GM18951 (cell line): ENCODE measurements around the gene LPAR3.

Source experiments
- POLR2A ChIP-seq: IDR thresholded peaks from 4 replicates; pipeline ENCODE4 v1.6.1; 2011; ENCODE audit warnings: mild to moderate bottlenecking; ENCODE audit not compliant: insufficient read length, insufficient read depth; ENCODE audit errors: extremely low read depth
- in situ Hi-C: fragments of 300-500 bp; cut with MboI; formaldehyde crosslinking; loops from one replicate; pipeline ENCODE4 v1.12.0; 2022; ENCODE audit warnings: low sequenced_read_pairs, mixed read lengths, inconsistent platforms; ENCODE audit not compliant: unreplicated experiment

The LPAR3 gene

GRCh38 chr1:84888753-84889152 lies 4.3 kb downstream of the LPAR3 start:
- no peak for TF ChIP-seq POLR2A
- in situ Hi-C loops, result no loop called here

DNA sequence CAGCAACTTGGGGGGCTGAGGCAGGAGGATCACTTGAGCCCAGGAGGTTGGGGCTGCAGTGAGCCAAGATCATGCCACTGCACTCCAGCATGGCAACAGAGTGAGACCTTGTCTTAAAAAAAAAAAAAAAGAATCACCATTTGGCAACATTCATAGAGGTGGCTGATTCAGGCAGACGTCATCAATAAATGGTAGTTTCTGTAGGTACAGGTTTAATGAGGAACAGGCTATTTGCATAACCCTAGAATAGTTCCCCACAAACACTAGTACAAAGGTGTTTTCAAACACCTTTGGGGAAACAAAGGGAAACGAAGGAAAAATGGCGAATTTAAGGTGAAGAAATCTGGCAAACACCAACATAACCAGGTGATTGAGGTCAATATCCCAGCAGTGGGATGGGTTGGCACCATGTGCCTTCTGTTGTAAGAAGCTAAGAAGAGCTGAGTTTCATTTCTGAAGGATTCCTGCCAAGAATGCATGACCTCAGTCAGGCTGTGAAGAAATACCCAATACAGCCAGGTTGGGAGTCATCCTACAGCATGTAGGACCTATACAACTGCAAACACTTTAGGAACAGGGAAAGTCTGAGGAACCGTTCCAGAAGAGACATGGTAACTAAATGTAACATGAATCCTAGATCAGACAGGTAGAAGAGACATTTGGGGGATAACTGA lies 5.6 kb downstream of the LPAR3 start:
- no peak for TF ChIP-seq POLR2A
- in situ Hi-C loops, result no loop called here

- no peak for TF ChIP-seq POLR2A
- in situ Hi-C loops, result no loop called here
Measured at GRCh38 chr1:84885469-84885868, 7.5 kb downstream of the LPAR3 start.

DNA sequence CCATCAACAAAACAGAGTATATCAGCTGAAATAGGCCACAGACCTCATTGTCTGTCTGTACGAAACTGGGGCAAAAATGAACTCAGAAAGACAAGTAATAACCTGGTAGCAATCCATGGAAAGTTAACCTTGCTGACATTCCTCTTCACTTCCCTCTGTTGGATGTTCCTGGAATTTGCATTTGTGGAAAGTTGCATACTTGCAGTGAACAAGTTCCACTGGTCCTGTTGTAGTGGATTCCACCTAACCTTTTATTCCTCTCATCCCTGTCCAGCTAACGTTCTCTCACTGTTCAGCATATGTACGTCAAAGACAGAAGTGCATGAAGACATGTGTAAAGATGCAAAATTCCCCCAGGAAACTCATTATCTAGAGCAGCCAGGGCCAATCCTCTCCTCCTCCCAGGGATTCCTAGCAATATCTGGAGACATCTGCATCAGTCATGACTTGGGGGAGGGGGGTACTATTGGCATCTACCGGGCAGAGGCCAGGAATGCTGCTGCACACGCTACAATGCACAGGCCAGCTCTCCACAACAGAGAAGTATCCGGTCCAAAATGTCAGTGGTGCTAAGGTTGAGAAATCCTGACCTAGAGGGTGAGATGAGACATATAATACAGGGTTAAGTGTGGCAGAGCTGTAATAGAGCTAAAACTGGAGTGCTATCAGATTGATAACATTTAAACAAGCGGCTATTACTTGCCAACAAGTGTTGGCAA lies 8.2 kb downstream of the LPAR3 start:
- in situ Hi-C loops, result no loop called here
- no peak for TF ChIP-seq POLR2A

- TF ChIP-seq POLR2A, result no peak
- in situ Hi-C loops, result no loop called here
Measured at GRCh38 chr1:84883286-84883685, 9.7 kb downstream of the LPAR3 start.

- in situ Hi-C loops, result no loop called here
- no peak for TF ChIP-seq POLR2A
Measured at GRCh38 chr1:84877592-84877991, 15.4 kb downstream of the LPAR3 start.

GRCh38 chr1:84876353-84876752 lies 16.7 kb downstream of the LPAR3 start:
- in situ Hi-C loops, result no loop called here
- no peak for TF ChIP-seq POLR2A

DNA sequence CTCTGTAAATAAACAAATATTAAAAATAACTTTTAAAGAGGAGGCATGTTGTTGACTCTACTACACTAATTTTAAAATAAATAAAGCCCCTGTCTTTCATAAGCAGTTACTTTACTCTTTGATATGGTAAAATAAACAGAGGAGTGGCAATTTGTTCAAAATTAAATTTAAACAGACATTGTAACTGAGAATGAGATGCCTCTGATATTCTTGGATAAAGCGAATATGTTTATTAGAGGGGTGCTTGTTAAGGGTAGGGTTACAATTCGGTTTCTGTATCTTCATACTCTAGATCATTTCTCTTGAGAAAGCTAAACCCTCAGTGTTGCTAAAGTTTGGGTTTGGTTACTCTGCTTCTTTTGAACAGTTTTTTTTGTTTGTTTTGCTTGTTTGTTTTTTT lies 19.6 kb downstream of the LPAR3 start:
- TF ChIP-seq POLR2A, result no peak
- in situ Hi-C loops, result no loop called here

DNA sequence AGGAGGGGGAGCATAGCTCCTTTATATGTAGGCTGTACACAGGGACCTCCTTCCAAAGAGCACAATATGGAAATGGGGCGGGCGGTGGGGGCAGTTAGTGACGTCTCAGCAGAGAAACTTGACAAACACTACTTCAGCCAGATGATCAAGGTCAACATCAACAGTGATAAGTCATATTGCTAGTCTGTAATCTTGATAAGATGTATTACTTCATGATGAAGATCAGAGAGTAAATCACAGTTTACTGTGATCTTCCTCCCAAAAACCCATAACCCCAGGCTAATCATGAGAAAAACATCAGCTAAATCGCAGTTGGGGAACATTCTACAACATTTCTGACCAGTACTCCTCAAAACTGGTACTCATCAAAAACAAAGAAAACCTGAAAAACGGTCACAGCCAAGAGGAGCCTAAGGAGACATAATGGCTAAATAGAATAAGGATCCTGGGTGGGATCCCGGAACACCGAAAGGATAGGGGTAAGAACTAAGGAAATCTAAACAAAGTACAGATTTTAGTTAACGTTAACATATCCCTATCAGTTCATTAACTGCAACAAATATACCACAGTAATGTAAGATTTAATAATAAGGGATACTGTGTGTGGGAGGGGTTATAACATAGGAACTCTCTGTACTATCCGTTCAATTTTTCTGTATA lies 20.2 kb downstream of the LPAR3 start:
- in situ Hi-C loops, result no loop called here
- no peak for TF ChIP-seq POLR2A

DNA sequence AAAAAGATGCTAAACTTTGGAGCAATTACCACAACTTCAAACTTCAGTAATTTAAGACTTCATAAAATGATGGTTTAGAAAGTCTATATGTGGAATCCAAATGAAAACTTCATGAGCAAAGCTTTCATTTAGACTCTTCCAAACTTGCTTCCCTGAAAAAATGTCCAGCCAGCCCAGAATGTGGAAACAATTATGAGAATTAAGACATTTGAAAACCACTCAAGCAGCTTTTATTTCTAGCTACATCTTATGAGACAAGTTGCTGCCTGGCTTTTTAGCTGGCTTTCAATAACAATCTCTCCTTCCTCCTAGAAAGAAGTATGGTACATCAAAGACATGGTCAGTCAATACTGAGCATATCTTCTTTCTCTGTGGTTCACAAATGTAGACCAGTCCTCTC lies 21.8 kb downstream of the LPAR3 start:
- no peak for TF ChIP-seq POLR2A
- in situ Hi-C loops, result no loop called here

DNA sequence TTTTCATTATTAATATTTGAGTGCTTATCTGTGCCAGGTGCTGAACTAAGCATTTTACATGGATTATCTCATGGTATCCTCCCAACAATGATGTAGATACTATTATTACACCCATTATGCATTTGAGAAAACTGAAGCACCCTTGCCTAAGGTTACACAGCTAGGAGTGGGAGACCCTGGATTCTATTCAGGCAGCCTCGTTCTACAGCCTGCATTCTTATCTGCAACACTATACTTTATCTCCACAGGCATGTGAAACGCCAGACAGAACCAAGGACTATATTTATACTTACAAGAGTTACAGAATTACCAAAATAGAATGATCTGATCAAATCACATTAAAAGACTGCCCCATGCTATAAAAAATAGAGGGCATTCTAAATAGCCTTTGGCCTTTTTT lies 22.4 kb downstream of the LPAR3 start:
- in situ Hi-C loops, result no loop called here
- no peak for TF ChIP-seq POLR2A

- in situ Hi-C loops, result no loop called here
- no peak for TF ChIP-seq POLR2A
Measured at GRCh38 chr1:84869720-84870119, 23.3 kb downstream of the LPAR3 start.

DNA sequence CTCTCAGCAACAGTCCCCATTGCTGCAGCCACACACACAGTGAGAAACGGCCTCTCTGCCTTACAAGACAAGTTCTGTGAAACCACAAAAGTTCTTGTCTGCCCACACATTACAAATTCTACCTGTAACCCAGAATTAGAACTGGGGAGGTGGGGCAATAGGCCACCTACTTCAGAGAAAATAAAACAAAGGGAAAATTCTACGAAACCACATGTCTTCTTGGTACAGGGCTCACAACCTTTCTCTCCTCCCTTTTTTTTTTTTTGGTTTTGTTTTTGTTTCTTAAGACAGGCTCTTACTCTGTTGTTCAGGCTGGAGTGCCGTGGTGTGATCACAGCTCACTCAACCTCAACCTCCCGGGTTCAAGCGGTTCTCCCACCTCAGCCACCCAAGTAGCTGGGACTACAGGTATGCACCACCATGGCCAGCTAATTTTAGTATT lies 30.2 kb downstream of the LPAR3 start:
- in situ Hi-C loops, result no loop called here
- no peak for TF ChIP-seq POLR2A

- in situ Hi-C loops, result no loop called here
- no peak for TF ChIP-seq POLR2A
Measured at GRCh38 chr1:84861988-84862644, 30.9 kb downstream of the LPAR3 start.

DNA sequence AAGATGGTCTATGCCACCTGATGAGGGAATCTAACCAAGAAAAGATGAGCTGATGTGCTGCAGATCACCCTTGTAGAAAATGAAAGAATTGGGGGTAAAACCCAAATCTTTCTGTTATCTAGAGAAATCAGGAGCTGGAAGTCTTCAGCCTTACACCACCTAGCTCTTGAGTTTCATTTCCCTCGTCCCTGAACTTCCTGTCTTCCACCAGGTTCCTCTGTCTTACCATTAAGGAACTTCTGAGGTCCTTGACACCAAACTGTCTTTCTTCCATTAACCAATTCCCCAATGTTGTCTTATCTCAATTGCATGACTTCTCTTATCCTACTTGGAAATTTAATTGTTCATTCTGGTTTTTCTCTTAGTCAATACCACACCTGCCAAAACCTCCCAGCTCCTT lies 31.5 kb downstream of the LPAR3 start:
- TF ChIP-seq POLR2A, result no peak
- in situ Hi-C loops, result no loop called here
